Suprapubic skin (tissue), 3 donors: ENCODE results near the gene NDUFV2.

ENCODE experiments used
- CTCF ChIP-seq, 2 donors: fragments of 200-600 bp in 1 of 2; fragments of 450-650 bp in 1 of 2; sonication (generic) in 1 of 2; IDR thresholded peaks; one replicate each; pipeline ENCODE4 v1.5.1; 2016 to 2019; ENCODE audit warnings: antibody characterized with exemption in 2 of 2, mild to moderate bottlenecking in 1 of 2, moderate library complexity in 1 of 2
- POLR2A ChIP-seq, 2 donors: fragments of 450-650 bp; IDR thresholded peaks; one replicate each; pipeline ENCODE4 v1.6.1; 2017; ENCODE audit warnings: antibody characterized with exemption in 2 of 2, mild to moderate bottlenecking in 2 of 2, moderate library complexity in 2 of 2

GRCh38 chr18:9148203-9148552 lies 45.7 kb downstream of the NDUFV2 start:
- TF ChIP-seq POLR2A (IDR thresholded peaks at IDR 0.05) (no peak), CTCF (IDR thresholded peaks at IDR 0.05) (no peak)
